HG03175 (cell line): ENCODE measurements around the gene EVC2.

ENCODE experiments used
- ATAC-seq: cut with Tn5 transposase; IDR thresholded peaks from one replicate; pipeline ENCODE4 v1.9.1; 2021; ENCODE audit warnings: mild to moderate bottlenecking, moderate library complexity; ENCODE audit not compliant: unreplicated experiment

Gene EVC2

GRCh38 chr4:5678977-5679376, 29.4 kb downstream of the EVC2 start:
- ATAC-seq = no peak

- ATAC-seq = no peak
Measured at GRCh38 chr4:5676763-5677162, 31.6 kb downstream of the EVC2 start.

GRCh38 chr4:5666741-5667140, 41.6 kb downstream of the EVC2 start:
- no peak for ATAC-seq

GRCh38 chr4:5664778-5665177, 43.6 kb downstream of the EVC2 start:
- ATAC-seq = no peak

GRCh38 chr4:5662555-5662954, 45.8 kb downstream of the EVC2 start:
- no peak for ATAC-seq

GRCh38 chr4:5661237-5661636, 47.1 kb downstream of the EVC2 start:
- no peak for ATAC-seq

GRCh38 chr4:5660185-5660584, 48.2 kb downstream of the EVC2 start:
- no peak for ATAC-seq

GRCh38 chr4:5658974-5659373, 49.4 kb downstream of the EVC2 start:
- no peak for ATAC-seq

- ATAC-seq = no peak
Measured at GRCh38 chr4:5656415-5656814, 51.9 kb downstream of the EVC2 start.

- ATAC-seq = no peak
Measured at GRCh38 chr4:5654791-5655190, 53.6 kb downstream of the EVC2 start.

- no peak for ATAC-seq
Measured at GRCh38 chr4:5651089-5651488, 57.3 kb downstream of the EVC2 start.

GRCh38 chr4:5650040-5650439, 58.3 kb downstream of the EVC2 start:
- no peak for ATAC-seq

- no peak for ATAC-seq
Measured at GRCh38 chr4:5647351-5647750, 61.0 kb downstream of the EVC2 start.

- no peak for ATAC-seq
Measured at GRCh38 chr4:5640096-5640495, 68.3 kb downstream of the EVC2 start.

GRCh38 chr4:5639556-5639955, 68.8 kb downstream of the EVC2 start:
- no peak for ATAC-seq

GRCh38 chr4:5638976-5639375, 69.4 kb downstream of the EVC2 start:
- ATAC-seq = no peak

GRCh38 chr4:5638316-5638715, 70.0 kb downstream of the EVC2 start:
- ATAC-seq = no peak

GRCh38 chr4:5636766-5637670, 71.3 kb downstream of the EVC2 start:
- ATAC-seq = no peak

- no peak for ATAC-seq
Measured at GRCh38 chr4:5635826-5636195, 72.5 kb downstream of the EVC2 start.

GRCh38 chr4:5632571-5632970, 75.8 kb downstream of the EVC2 start:
- no peak for ATAC-seq

GRCh38 chr4:5632066-5632440, 76.3 kb downstream of the EVC2 start:
- no peak for ATAC-seq

GRCh38 chr4:5631352-5632065, 76.8 kb downstream of the EVC2 start:
- ATAC-seq = no peak
